ENCODE measurements around the gene ZBTB21.

DNA sequence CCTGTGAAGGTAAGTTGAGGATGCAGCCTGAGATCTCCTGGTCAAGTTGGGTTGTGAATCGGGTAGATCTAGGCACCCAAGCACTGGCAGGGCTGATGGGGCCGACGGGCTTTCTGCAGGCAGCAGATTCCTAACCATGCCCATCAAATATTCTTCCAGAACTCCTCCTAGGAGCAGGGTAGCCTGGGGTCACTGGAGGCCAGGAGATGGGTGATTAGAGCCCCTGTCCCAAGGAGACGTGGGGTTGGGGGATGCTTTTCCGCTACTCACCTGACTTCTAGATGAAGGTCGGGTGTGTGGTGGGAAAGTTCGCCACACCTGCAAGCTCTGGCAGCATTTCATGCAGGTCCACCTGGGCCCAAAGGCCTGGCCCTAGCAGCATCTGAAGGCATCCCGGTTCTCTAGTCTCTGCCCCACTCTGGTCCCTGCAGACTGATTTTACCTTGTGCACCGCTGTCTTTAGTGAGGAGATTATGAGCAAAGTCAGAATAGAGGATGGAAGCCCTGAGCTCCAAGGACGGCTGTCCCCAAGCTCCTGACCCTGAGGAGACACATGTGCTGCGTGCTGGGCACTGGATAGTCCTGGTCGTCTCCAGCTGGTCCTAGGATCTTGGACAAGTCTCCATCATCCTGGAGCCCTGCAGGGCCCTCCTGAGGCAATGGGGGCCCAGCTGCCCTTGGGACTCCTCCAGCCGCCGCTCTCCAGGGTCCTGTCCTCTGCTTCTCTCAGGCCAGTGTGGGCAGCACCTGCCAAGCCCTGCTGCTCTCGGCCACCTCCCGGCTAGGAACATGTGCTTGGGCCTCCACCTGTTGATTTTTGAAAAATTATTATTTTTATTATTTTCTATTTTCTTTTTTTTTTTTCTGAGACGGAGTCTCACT, 34.5 kb downstream of the ZBTB21 start:
- TF ChIP-seq CTCF (IDR thresholded peaks at IDR 0.05) (no peak), POLR2A (IDR thresholded peaks at IDR 0.05) (no peak)

Measured in adrenal gland (tissue), 5 donors.